ENCODE data around the gene GGPS1.
"Not testable (repeated sequence)": the region's sequence is repeated elsewhere in the genome, so short reads cannot be mapped to it uniquely, and the experiment has no call there.

GGPS1 gene

GRCh38 chr1:235328271-235329138 is at the start of gene GGPS1:
Gene GGPS1 (plus strand): TSS chr1:235328570. CDS start chr1:235335265, 6,695 bp downstream.
- peak; percentile 100 for DNase-seq (ENCODE audit: low spot score)

DNA sequence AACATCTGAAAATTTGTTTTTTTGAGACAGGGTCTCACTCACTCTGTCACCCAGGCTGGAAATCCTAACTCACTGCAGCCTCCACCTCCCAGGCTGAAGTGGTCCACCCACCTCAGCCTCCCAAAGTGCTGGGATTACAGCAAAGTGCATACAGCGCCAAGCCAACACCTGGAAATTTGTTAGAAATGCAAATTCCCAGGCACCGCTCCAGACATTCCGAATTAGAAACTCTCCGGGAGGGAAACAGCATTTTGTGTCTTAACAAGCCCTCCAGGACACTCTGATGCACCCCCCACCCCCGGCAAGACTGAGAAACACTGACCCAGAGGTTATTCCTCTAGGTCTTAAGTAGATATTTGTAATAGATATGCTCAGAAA is 49.5 kb upstream of the GGPS1 start:
- DNase-seq (ENCODE audit: low spot score), result no peak

DNA sequence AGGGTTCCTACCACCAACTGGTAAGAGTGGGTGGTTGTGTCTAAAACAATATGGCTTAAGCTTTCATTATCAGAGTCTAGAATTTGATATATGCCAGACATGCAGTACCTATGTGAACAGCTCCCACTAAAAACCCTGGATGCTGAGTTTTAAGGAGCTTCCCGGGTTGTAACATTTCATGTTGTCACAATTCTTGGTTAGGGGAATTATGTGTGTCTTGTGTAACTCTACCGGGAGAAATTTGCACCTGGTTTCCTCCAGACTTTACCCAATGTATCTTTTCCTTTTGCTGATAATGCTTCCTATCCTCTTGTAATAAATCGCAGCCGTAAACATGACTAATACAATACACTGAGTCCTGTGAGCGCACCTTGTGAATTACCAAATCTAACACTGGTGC is 48.7 kb upstream of the GGPS1 start:
- DNase-seq (ENCODE audit: low spot score), result no peak

GRCh38 chr1:235280467-235280866 is 47.9 kb upstream of the GGPS1 start:
- no peak for DNase-seq (ENCODE audit: low spot score)

GRCh38 chr1:235283636-235284035 is 44.7 kb upstream of the GGPS1 start:
- DNase-seq (ENCODE audit: low spot score), result not testable (repeated sequence)

- DNase-seq (ENCODE audit: low spot score), result no peak
Measured at GRCh38 chr1:235284231-235284769, 44.1 kb upstream of the GGPS1 start.

- DNase-seq (ENCODE audit: low spot score), result no peak
Measured at GRCh38 chr1:235286667-235287066, 41.7 kb upstream of the GGPS1 start.

DNA sequence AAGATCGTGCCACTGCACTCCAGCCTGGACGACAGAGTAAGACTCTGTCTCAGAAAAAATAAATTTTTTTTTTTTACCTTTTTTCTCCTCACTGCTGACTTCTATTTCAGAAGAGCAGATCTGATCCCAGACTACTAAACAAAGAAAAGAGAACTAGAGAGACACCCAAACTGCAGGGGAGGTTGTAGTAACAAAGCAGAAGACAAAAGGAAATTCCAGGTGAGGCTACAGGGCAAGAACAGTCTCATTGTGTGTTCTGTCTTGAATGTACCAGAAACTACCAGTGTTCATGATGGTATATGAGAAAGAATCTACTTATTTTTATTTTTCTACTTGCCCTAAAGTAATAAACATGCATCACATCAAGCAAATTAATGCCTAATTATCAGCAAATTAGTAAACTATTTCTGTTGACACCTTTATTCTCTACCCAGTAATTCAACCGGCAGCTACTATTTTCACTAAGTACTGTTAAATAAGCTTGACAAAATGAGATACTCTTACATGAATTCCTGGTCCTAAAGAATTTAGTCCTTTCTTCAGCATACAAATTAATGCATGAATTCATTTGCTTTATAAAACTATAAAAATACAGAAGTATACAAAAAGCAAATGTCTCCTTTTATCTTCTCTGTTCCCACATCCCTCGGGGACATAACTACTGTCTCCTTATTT is 41.0 kb upstream of the GGPS1 start:
- DNase-seq (ENCODE audit: low spot score), result no peak

- DNase-seq (ENCODE audit: low spot score), result no peak
Measured at GRCh38 chr1:235289859-235290739, 38.3 kb upstream of the GGPS1 start.

DNA sequence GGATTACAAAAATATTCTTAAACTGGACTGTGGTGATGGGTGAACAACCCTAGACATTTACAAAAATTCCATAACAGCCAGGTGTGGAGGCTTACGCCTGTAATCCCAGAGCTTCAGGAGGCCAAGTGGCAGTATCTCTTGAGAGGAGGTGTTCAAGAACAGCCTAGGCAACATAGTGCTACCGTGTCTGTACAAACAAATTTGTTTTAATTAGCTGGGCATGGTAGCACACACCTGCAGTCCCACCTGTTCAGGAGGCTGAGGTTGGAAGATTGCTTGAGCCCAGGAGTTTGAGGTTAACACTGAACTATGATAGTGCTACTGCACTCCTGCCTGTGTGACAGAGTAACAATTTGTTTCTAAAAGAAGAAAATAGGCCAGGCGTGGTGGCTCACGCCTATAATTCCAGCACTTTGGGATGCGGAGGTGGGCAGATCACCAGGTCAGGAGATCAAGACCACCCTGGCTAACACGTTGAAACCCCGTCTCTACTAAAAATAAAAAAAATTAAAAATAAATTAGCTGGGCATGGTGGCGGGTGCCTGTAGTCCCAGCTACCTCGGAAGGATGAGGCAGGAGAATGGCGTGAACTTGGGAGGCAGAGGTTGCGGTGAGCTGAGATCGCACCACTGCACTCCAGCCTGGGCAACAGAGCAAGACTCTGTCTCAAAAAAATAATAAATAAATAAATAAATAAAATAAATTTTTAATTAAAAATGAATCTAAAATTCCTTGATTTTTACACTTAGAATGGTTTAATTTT is 37.4 kb upstream of the GGPS1 start:
- no peak for DNase-seq (ENCODE audit: low spot score)

- no peak for DNase-seq (ENCODE audit: low spot score)
Measured at GRCh38 chr1:235291599-235292091, 36.7 kb upstream of the GGPS1 start.

GRCh38 chr1:235292790-235293189 is 35.6 kb upstream of the GGPS1 start:
- DNase-seq (ENCODE audit: low spot score), result no peak

DNA sequence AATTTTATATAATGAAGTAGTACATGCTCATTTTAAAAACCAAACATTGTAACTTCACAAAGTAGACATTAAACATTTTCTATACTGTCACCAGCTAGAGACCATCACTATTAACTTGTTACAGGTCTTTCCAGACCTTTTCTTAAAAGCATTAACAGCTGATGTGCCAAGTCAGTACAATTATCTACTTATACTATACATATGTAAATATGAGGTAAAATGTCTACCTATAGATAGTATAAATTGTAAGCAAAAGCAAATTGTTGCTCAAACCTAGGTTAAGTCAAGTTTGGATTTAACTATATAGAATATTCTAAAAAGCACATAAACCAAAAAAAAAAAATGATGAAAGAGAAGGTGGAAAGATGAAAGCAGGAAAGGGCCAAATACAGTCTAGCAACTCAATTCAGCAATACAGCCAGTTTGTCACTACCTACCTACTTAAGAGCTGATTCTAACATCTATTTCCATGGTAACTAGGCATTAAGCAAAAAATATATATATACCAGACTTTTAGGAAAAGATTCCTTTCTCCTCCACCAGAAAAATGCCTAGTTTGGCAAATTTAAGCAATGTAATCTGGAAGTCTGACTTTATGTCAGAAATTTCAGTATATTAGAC is 34.9 kb upstream of the GGPS1 start:
- DNase-seq (ENCODE audit: low spot score), result no peak

GRCh38 chr1:235295902-235296350 is 32.4 kb upstream of the GGPS1 start:
- no peak for DNase-seq (ENCODE audit: low spot score)

DNA sequence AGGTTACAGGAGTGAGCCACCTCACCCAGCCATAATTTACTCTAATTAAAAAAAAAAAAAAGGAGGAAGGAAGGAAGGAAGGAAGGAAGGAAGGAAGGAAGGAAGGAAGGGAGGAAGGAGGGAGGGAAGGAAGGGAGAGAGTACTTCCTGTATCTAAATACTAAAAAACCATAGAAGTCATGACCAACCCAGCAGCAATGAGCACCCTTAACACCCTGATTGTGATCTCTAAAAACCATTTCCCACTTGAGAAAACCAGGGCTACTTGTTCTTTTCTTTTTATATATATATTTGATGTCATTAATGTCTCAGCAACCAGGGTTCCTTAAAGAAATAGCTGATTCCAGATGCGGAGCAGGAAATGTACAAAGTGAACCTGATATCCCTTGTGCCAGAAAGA is 31.6 kb upstream of the GGPS1 start:
- DNase-seq (ENCODE audit: low spot score), result no peak

DNA sequence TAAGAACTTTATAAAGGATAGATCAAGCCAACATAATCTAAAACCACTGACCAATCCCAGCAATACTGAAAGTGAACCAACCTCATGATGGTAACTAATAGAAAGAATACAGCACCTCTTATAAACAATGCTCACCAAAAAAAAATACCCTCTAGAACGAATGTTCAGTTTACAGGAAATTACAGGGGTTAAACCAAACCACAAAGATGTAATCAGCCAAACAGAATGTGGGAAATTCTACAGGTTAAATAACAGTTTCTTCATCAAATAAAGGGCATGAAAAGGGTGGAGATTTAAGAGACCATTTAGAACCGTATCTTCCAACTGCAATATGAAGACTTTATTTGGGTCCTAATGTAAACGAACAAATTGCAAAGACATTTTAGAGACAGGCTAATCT is 30.8 kb upstream of the GGPS1 start:
- no peak for DNase-seq (ENCODE audit: low spot score)

DNA sequence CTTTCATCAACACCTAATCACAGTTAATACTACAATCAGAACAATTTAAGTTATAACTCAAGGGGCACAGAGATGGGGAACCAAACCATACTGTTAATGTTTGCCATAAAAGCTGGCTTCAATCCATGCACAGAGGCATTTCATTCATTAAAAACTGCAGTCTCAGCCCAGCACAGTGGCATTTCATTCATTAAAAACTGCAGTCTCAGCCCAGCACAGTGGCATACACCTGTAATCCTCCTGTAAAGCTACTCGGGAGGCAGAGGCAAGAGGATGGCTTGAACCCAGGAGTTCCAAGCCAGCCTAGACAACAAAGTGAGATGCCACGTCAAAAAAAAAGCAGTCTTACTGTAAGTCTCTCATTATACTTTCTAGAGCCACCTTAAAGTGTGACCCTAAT is 29.6 kb upstream of the GGPS1 start:
- DNase-seq (ENCODE audit: low spot score), result no peak

DNA sequence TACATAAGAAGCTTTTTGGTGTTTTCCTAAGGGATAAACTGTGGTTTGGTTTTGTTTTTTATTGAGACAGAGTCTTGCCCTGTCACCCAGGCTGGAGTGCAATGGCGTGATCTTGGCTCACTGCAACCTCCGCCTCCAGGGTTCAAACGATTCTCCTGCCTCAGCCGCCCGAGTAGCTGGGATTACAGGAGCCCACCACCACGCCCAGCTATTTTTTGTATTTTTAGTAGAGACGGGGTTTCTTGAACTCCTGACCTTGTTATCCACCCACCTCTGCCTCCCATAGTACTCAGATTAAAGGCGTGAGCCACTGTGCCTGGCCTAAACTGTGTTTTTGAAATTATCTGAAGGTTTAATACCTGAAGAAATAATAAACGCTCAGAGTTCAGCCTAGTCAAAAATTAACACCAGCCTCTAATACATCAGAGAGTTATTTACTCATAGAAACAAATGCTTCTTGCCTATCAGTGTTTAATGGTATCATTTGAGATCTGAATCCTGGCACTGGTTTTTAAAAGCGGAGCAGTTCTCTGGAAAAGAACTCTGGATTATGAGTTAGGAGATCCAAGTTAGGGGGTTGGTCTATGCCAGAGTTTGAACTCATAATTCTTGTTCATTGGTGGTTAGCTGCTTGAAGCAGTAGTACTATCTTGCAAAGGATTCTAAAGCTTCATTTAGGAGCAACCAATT is 29.1 kb upstream of the GGPS1 start:
- no peak for DNase-seq (ENCODE audit: low spot score)

DNA sequence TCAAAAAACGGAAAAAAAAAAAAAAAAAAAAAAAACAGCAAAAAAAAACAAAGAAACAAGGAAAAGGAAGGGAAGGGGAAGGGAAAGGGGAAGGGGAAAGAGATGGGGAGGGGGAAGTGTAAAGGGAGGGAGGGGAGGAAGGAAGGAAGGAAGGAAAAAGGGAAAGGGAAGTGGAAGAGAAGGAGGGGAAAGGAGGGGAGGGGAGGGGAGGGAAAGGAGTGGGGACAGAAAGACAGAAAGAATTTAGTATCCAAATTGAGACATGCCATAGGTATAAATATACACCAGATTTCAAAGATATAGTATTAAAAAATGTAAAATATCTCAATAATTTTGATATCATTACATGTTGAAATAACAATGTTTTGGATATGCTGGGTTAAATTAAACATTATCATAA is 26.2 kb upstream of the GGPS1 start:
- DNase-seq (ENCODE audit: low spot score), result no peak

Data from hematopoietic multipotent progenitor cell treated with erythropoietin and hydrocortisone succinate and interleukin-3 and kit ligand, for 15 days (in vitro differentiated cells).